SKM-1 (cell line): ENCODE results near the gene PHOSPHO1.
"Not testable (repeated sequence)": the region's sequence is repeated elsewhere in the genome, so short reads cannot be mapped to it uniquely, and the experiment has no call there.

ENCODE experiments used
- DNase-seq: peaks from one replicate; lab custom pipeline; 2025; ENCODE audit not compliant: unreplicated experiment; lab: John Stamatoyannopoulos, UW

The PHOSPHO1 gene

GRCh38 chr17:49194297-49194607, 36.3 kb downstream of the PHOSPHO1 start:
- no peak for DNase-seq

- DNase-seq, result peak; percentile 39
Measured at GRCh38 chr17:49193513-49194296, 36.9 kb downstream of the PHOSPHO1 start.

- peak; percentile 99 for DNase-seq
Measured at GRCh38 chr17:49191917-49192741, 38.5 kb downstream of the PHOSPHO1 start.

GRCh38 chr17:49191409-49191916, 39.1 kb downstream of the PHOSPHO1 start:
- DNase-seq, result no peak

GRCh38 chr17:49190932-49191331, 39.7 kb downstream of the PHOSPHO1 start:
- no peak for DNase-seq

- no peak for DNase-seq
Measured at GRCh38 chr17:49187301-49187700, 43.3 kb downstream of the PHOSPHO1 start.

DNA sequence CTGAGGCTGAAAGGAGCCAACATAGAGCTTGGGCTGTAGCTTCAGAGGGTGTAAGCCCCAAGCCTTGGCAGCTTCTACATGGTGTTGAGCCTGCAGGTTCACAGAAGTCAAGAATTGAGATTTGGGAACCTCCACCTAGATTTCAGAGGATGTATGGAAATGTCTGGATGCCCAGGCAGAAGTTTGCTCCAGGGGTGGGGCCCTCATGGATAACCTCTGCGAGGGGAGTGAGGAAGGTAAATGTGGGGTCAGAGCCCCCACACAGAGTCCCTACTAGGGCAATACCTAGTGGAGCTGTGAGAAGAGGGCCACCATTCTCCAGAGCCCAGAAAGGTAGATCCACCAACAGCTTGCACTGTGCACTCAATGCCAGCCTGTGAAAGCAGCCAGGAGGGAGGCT, 45.2 kb downstream of the PHOSPHO1 start:
- not testable (repeated sequence) for DNase-seq

DNA sequence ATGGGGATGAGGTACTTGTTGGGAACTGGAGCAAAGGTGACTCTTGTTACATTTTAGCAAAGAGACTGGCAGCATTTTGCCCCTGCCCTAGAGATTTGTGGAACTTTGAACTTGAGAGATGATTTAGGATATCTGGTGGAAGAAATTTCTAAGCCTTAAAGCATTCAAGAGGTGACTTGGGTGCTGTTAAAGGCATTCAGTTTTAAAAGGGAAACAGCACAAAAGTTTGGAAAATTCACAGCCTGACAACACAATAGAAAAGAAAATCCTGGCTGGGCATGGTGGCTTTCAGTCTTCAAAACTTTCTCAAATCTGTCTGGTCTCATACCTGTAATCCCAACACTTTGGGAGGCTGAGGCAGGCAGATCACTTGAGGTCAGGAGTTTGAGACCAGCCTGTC, 46.1 kb downstream of the PHOSPHO1 start:
- not testable (repeated sequence) for DNase-seq

- DNase-seq, result no peak
Measured at GRCh38 chr17:49183801-49184200, 46.8 kb downstream of the PHOSPHO1 start.

- no peak for DNase-seq
Measured at GRCh38 chr17:49183341-49183740, 47.2 kb downstream of the PHOSPHO1 start.

DNA sequence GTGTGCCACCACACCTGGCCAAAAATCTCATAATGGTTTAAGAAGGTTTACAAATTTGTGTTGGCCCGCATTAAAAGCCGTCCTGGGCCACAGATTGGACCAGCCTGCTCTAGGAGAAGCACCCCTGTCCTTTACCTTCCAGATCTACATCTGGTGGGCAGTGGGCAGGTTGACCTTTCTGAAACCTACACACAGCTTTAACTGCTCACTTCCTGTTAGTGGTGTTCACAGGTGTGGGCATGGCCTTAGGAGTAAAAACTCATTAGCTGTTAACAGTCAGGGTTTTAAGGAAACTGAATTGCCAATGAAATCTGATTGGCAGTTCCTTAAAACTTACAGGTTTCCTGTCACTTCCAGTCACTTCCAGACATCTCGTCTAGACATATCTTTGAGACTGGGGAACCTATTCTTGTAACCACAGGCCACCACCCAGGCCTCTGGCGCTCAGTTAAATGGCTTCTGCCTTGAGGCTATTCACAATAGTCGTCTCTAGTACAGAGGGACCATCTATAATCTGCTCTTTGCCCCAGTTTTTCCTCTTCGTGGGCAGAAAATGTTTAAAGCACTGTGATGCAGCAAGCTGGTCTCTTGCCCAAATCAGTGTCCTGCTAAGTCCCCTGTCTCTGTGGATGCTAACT, 49.5 kb downstream of the PHOSPHO1 start:
- DNase-seq, result no peak

- peak; percentile 65 for DNase-seq
Measured at GRCh38 chr17:49180303-49180702, 50.3 kb downstream of the PHOSPHO1 start.

DNA sequence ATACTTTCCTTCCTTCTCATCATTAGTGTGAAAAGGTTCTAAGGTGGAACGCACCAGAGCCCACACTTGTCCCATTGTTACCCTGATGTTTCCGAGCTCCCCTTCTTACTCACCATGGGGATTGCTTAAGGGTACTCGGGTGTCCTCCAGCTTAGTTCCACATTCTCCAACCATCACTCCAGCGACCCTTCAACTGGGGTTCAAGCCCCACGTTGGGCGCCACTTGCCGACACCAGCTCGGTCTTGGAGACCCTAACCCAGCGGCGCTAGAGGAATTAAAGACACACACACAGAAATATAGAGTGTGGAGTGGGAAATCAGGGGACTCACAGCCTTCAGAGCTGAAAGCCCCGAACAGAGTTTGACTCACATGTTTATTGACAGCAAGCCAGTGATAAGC, 54.6 kb downstream of the PHOSPHO1 start:
- DNase-seq, result not testable (repeated sequence)
